ENCODE data around the gene CEP85L.

CEP85L gene

GRCh38 chr6:118659513-118660217 is 8.3 kb upstream of the CEP85L start:
- DNase-seq = no peak

GRCh38 chr6:118656847-118657451 is 5.6 kb upstream of the CEP85L start:
- DNase-seq = no peak

GRCh38 chr6:118652051-118652615 is 742 bp upstream of the CEP85L start:
- no peak for DNase-seq

GRCh38 chr6:118650582-118651281 is 659 bp downstream of the CEP85L start:
- DNase-seq = no peak

- no peak for DNase-seq
Observed at GRCh38 chr6:118649918-118650581, 1.3 kb downstream of the CEP85L start.

GRCh38 chr6:118648866-118649554 is 2.4 kb downstream of the CEP85L start:
- DNase-seq = no peak

GRCh38 chr6:118646977-118647376 is 4.4 kb downstream of the CEP85L start:
- no peak for DNase-seq

- no peak for DNase-seq
Observed at GRCh38 chr6:118645395-118645794, 6.0 kb downstream of the CEP85L start.

- DNase-seq = no peak
Observed at GRCh38 chr6:118644007-118644406, 7.4 kb downstream of the CEP85L start.

GRCh38 chr6:118641042-118641441 is 10.3 kb downstream of the CEP85L start:
- DNase-seq = no peak

GRCh38 chr6:118639054-118639964 is 12.1 kb downstream of the CEP85L start:
- DNase-seq = no peak

GRCh38 chr6:118638288-118638687 is 13.1 kb downstream of the CEP85L start:
- no peak for DNase-seq

- no peak for DNase-seq
Observed at GRCh38 chr6:118635909-118636735, 15.3 kb downstream of the CEP85L start.

- DNase-seq = no peak
Observed at GRCh38 chr6:118632359-118632758, 19.0 kb downstream of the CEP85L start.

GRCh38 chr6:118630923-118631322 is 20.5 kb downstream of the CEP85L start:
- DNase-seq = no peak

GRCh38 chr6:118630067-118630466 is 21.3 kb downstream of the CEP85L start:
- DNase-seq = no peak

- DNase-seq = no peak
Observed at GRCh38 chr6:118627724-118628123, 23.7 kb downstream of the CEP85L start.

GRCh38 chr6:118625833-118626232 is 25.6 kb downstream of the CEP85L start:
- no peak for DNase-seq

- no peak for DNase-seq
Observed at GRCh38 chr6:118621799-118622470, 29.5 kb downstream of the CEP85L start.

GRCh38 chr6:118620202-118620601 is 31.2 kb downstream of the CEP85L start:
- no peak for DNase-seq

Measured in DMS153 (cell line).